Smooth muscle cell (in vitro differentiated cells): ENCODE results near the gene PLA2G4E. TPM values are rescaled to one million over a fixed set of nuclear protein-coding genes. Genes with fewer than 3 reads are reported as not detected.

Experiments
- DNase-seq: peaks from one replicate; lab custom pipeline; 2025; ENCODE audit not compliant: unreplicated experiment; lab: John Stamatoyannopoulos, UW
- H2AFZ ChIP-seq: fragments of 200-600 bp; sonication (generic); 2 replicates; pipeline ENCODE4 v1.6.0; 2016; ENCODE audit warnings: antibody characterized with exemption, low read depth, mild to moderate bottlenecking
- H3F3A ChIP-seq: fragments of 200-600 bp; sonication (generic); 2 replicates; pipeline ENCODE4 v1.6.0; 2017; ENCODE audit warnings: antibody characterized with exemption, low read depth
- H3K27ac ChIP-seq: fragments of 200-600 bp; sonication (generic); 2 replicates; pipeline ENCODE4 v1.5.1; 2016; ENCODE audit warnings: low read depth, mild to moderate bottlenecking
- H3K27me3 ChIP-seq: fragments of 200-600 bp; sonication (generic); 2 replicates; pipeline ENCODE4 v1.6.1; 2016; ENCODE audit warnings: low read depth, mild to moderate bottlenecking
- H3K36me3 ChIP-seq: fragments of 200-600 bp; sonication (generic); 2 replicates; pipeline ENCODE4 v1.5.1; 2016; ENCODE audit warnings: low read depth
- H3K4me1 ChIP-seq: fragments of 200-600 bp; sonication (generic); 2 replicates; pipeline ENCODE4 v1.5.1; 2016; ENCODE audit warnings: low read depth
- H3K4me2 ChIP-seq: fragments of 200-600 bp; sonication (generic); 2 replicates; pipeline ENCODE4 v1.6.0; 2016; ENCODE audit warnings: mild to moderate bottlenecking
- H3K4me3 ChIP-seq: fragments of 200-600 bp; sonication (generic); 2 replicates; pipeline ENCODE4 v1.5.1; 2016; ENCODE audit warnings: mild to moderate bottlenecking
- H3K79me2 ChIP-seq: fragments of 200-600 bp; sonication (generic); 2 replicates; pipeline ENCODE4 v1.6.0; 2016; ENCODE audit warnings: low read depth, mild to moderate bottlenecking
- H3K9ac ChIP-seq: fragments of 200-600 bp; sonication (generic); 2 replicates; pipeline ENCODE4 v1.6.0; 2016; ENCODE audit warnings: low read depth
- H3K9me3 ChIP-seq: fragments of 200-600 bp; sonication (generic); replicated peaks from 2 replicates; pipeline ENCODE4 v1.5.1; 2016; ENCODE audit warnings: low read depth
- H4K20me1 ChIP-seq: fragments of 200-600 bp; sonication (generic); 2 replicates; pipeline ENCODE4 v1.6.0; 2016; ENCODE audit warnings: low read depth
- WGBS: methylation state at CpG from one replicate; pipeline ENCODE4 v1.1.7; 2016; ENCODE audit warnings: low lambda C conversion rate; 5-methylcytosine and 5-hydroxymethylcytosine counted together
- polyA plus RNA-seq: library from polyadenylated mRNA; unstranded; fragments of >200 nt; fragmentation: Nextera tagmentation; extraction: Ambion mirVana; gene quantifications from 2 replicates; pipeline ENCODE4 v1.2.1, GENCODE V29; 2016
- total RNA-seq: library from RNA; depleted of rRNA; stranded (reverse); fragments of >200 nt; gene quantifications from 2 replicates; pipeline ENCODE4 v1.2.3, GENCODE V29; 2014
- TF ChIP-seq, protein P1 (sequence below): fragments of 200-600 bp; sonication (generic); IDR thresholded peaks from 2 replicates; pipeline ENCODE4 v1.5.1; 2017; ENCODE audit warnings: borderline replicate concordance, mild to moderate bottlenecking, antibody characterized with exemption; ENCODE audit not compliant: insufficient read depth, poor library complexity, severe bottlenecking

PLA2G4E gene
- total and polyA plus RNA-seq, 2 experiments from 2014 or later: 1.6 TPM; not detected in 1

DNA sequence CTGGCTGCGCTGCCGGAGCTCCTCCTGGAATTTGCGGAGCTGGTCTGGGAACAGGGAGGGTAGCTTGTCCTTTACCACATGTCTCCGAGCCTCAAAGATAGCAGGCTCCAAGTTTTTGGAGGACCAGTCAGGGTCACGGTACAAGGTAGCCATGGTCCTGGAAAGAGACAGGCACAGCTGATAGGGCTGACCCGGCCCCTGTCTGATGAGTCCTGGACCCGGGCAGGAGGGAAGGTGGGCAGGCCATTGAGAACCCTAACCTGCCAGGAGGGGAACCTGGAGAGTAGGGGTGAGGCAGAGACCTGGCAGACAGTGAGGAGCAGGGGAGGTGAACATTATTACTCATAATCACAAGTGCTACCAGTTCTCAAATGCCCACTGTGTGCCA, 28.0 kb downstream of the PLA2G4E start:
- Histone ChIP-seq H3F3A (no peaks in the 10 kb centered on the region), H3K27ac (no peak overlapping the region), H3K9ac (no peak overlapping the region), H2AFZ (no peak overlapping the region), H3K4me2 (no peak overlapping the region), H3K79me2 (no peaks in the 10 kb centered on the region), H3K4me1 (no peaks in the 10 kb centered on the region), H3K36me3 (no peaks in the 10 kb centered on the region), H3K27me3 (no peaks in the 10 kb centered on the region), H3K4me3 (no peak overlapping the region), H4K20me1 (no peaks in the 10 kb centered on the region), H3K9me3 (no peaks in the 10 kb centered on the region)
- 92% methylated on average over 7 of the region's 7 CpGs for WGBS
- DNase-seq: no peak
- TF ChIP-seq, protein P1, sequence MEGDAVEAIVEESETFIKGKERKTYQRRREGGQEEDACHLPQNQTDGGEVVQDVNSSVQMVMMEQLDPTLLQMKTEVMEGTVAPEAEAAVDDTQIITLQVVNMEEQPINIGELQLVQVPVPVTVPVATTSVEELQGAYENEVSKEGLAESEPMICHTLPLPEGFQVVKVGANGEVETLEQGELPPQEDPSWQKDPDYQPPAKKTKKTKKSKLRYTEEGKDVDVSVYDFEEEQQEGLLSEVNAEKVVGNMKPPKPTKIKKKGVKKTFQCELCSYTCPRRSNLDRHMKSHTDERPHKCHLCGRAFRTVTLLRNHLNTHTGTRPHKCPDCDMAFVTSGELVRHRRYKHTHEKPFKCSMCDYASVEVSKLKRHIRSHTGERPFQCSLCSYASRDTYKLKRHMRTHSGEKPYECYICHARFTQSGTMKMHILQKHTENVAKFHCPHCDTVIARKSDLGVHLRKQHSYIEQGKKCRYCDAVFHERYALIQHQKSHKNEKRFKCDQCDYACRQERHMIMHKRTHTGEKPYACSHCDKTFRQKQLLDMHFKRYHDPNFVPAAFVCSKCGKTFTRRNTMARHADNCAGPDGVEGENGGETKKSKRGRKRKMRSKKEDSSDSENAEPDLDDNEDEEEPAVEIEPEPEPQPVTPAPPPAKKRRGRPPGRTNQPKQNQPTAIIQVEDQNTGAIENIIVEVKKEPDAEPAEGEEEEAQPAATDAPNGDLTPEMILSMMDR: no peak

DNA sequence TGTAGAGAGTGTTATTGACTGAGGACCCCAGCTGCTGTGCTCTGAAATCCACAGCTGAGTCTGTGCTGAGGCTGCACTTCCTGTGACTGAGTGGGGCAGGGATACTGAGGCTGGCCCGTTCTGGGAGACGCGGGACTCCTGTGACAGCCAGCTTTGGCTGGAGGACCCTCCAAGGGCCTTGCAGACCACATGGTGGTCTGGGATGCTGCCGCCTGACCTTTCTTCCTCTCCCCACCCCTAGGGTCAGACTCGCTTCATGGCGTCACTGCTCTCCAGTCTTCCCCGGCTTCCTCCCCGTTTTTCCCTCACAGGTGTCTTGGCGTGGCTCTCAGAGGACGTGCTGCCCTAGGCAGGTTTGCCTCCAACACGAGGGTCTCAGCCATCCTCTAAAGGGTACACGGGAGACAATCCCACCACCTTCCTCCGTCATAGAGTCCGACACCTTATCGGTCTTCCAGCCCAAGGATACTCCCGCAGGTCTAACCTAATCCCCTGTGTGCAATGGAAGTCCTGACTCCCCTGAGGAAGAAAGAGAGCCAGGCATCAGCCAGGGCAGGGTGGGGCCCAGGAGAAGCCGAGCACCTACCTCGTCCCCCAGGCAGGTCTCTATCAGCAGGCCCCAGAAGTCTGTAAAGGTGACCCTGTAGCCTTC, 28.6 kb downstream of the PLA2G4E start:
- Histone ChIP-seq H4K20me1 (no peaks in the 10 kb centered on the region), H2AFZ (no peak overlapping the region), H3K79me2 (no peaks in the 10 kb centered on the region), H3K9me3 (no peaks in the 10 kb centered on the region), H3K4me3 (no peak overlapping the region), H3K27me3 (no peaks in the 10 kb centered on the region), H3K27ac (no peak overlapping the region), H3K9ac (no peak overlapping the region), H3K36me3 (no peaks in the 10 kb centered on the region), H3F3A (no peaks in the 10 kb centered on the region), H3K4me1 (no peaks in the 10 kb centered on the region), H3K4me2 (no peak overlapping the region)
- DNase-seq: no peak
- WGBS: 95% methylated on average over 17 of the region's 18 CpGs
- TF ChIP-seq, protein P1: no peak

DNA sequence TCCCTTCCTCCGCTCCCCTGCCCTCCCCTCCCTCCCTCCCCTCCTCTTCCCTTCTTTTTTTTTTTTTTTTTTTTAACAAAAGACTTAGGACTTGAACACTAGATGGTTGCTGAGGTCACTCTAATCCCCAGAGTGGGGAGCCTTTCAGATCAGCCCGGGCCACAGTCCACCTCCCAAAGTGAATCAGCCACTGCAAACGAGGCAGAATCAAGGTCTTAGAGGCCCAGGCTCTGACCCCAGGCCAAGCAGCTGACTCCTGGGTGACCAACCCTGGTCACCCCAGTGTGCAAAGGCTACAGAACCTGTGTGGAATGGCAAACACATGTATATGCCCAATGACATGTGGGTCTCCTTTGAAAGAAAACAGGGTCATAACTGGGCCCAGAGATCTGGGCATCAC, 30.2 kb downstream of the PLA2G4E start:
- WGBS: 76% methylated on average over 3 of the region's 3 CpGs
- no peak overlapping the region for H3K9ac ChIP-seq
- no peaks in the 10 kb centered on the region for H3K9me3 ChIP-seq
- TF ChIP-seq, protein P1: no peak
- no peaks in the 10 kb centered on the region for H3K79me2 ChIP-seq
- no peak overlapping the region for H2AFZ ChIP-seq
- H3K27me3 ChIP-seq: no peaks in the 10 kb centered on the region
- H4K20me1 ChIP-seq: no peaks in the 10 kb centered on the region
- H3K36me3 ChIP-seq: no peaks in the 10 kb centered on the region
- no peak overlapping the region for H3K4me3 ChIP-seq
- H3K4me1 ChIP-seq: no peaks in the 10 kb centered on the region
- H3K27ac ChIP-seq: no peak overlapping the region
- no peaks in the 10 kb centered on the region for H3F3A ChIP-seq
- DNase-seq: no peak
- no peak overlapping the region for H3K4me2 ChIP-seq

DNA sequence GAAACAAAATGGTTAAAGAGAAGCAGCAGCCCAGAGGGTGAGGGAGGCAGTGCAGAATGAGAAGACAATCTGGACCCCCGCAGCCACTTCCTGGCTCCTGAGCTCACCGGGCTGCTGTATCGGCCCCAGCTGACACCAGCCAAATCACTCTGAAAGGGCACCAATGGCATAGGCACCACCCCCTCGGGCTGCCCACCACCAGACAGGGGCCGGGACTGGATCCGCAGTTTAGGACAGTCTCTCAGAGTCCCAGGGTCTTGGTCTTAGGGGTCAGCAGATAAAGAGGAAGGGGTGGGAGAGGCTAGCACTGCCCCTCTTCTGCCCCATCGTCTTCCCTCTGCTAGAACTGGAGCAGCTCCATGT, 30.6 kb downstream of the PLA2G4E start:
- H3K79me2 ChIP-seq: no peaks in the 10 kb centered on the region
- H3F3A ChIP-seq: no peaks in the 10 kb centered on the region
- no peaks in the 10 kb centered on the region for H3K4me1 ChIP-seq
- no peaks in the 10 kb centered on the region for H3K9me3 ChIP-seq
- TF ChIP-seq, protein P1: no peak
- H4K20me1 ChIP-seq: no peaks in the 10 kb centered on the region
- no peaks in the 10 kb centered on the region for H3K36me3 ChIP-seq
- no peak overlapping the region for H3K9ac ChIP-seq
- H3K27ac ChIP-seq: no peak overlapping the region
- no peak overlapping the region for H3K4me3 ChIP-seq
- no peak for DNase-seq
- WGBS: 70% methylated on average over 7 of the region's 7 CpGs
- no peak overlapping the region for H2AFZ ChIP-seq
- no peak overlapping the region for H3K4me2 ChIP-seq
- no peaks in the 10 kb centered on the region for H3K27me3 ChIP-seq
